ENCODE measurements around the gene EEF2KMT. TPM values are rescaled to one million over a fixed set of nuclear protein-coding genes. Genes with fewer than 3 reads are reported as not detected.

Gene EEF2KMT
- total and polyA plus RNA-seq, 2 of the 13 experiments (the other 11 are each of a cell fraction or from before 2014, with no cell fraction given): 10.7 to 26.9 TPM

DNA sequence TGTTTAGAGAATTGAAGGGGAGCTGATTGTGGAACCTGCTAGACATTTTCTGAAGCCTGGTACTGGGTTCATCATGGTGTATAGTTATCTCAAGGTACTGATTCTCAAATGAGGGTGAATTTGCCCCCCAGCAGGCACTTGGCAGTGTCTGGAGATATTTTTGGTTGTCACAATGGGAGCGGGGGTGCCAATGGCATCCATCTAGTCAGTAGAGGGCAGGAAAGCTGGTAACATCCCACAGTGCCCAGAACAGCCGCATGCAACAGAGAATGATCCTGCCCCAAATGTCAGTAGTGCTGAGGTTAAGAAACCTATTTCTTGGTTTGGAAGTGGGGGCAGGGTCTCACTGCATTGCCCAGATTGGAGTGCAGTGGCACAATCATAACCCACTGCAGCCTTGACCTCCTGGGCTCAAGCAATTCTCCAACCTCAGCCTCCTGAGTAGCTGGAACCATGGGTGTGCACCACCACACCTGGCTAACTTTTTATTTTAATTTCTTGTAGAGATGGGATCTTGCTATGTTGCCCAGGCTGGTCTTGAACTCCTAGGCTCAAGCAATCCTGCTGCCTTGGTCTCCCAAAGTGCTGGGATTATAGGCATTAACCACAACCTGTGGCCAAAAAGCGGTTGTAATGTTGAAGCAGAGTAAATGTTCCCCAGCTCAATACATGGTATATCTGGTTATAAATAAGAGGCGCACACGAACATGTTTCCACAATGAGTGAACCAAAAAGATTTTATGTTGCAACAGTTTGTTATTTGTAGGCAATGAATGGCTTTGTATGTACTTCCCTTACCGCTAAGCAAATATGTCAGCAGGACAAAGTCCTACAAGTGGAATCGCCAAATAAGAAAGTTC, 46.4 kb upstream of the EEF2KMT start (continued):
- TF ChIP-seq, protein P1, sequence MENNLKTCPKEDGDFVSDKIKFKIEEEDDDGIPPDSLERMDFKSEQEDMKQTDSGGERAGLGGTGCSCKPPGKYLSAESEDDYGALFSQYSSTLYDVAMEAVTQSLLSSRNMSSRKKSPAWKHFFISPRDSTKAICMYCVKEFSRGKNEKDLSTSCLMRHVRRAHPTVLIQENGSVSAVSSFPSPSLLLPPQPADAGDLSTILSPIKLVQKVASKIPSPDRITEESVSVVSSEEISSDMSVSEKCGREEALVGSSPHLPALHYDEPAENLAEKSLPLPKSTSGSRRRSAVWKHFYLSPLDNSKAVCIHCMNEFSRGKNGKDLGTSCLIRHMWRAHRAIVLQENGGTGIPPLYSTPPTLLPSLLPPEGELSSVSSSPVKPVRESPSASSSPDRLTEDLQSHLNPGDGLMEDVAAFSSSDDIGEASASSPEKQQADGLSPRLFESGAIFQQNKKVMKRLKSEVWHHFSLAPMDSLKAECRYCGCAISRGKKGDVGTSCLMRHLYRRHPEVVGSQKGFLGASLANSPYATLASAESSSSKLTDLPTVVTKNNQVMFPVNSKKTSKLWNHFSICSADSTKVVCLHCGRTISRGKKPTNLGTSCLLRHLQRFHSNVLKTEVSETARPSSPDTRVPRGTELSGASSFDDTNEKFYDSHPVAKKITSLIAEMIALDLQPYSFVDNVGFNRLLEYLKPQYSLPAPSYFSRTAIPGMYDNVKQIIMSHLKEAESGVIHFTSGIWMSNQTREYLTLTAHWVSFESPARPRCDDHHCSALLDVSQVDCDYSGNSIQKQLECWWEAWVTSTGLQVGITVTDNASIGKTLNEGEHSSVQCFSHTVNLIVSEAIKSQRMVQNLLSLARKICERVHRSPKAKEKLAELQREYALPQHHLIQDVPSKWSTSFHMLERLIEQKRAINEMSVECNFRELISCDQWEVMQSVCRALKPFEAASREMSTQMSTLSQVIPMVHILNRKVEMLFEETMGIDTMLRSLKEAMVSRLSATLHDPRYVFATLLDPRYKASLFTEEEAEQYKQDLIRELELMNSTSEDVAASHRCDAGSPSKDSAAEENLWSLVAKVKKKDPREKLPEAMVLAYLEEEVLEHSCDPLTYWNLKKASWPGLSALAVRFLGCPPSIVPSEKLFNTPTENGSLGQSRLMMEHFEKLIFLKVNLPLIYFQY (CRISPR knock-in tag; IDR thresholded peaks at IDR 0.05; ENCODE audit: borderline replicate concordance): no peak
- TF ChIP-seq HNF4A (CRISPR knock-in tag; IDR thresholded peaks at IDR 0.05) (peak; percentile 99), FOXJ3 (CRISPR knock-in tag; IDR thresholded peaks at IDR 0.05; ENCODE audit: borderline replicate concordance) (peak; percentile 97), NFKB2 (CRISPR knock-in tag; IDR thresholded peaks at IDR 0.05; ENCODE audit: borderline replicate concordance) (no peak), SNAPC2 (CRISPR knock-in tag; IDR thresholded peaks at IDR 0.05) (no peak), FOXK1 (CRISPR knock-in tag; IDR thresholded peaks at IDR 0.05; ENCODE audit: borderline replicate concordance, low read depth) (peak; percentile 52; the same call in 1 of the 2 replicates), CENPX (CRISPR knock-in tag; IDR thresholded peaks at IDR 0.05) (no peak), DPF2 (CRISPR knock-in tag; IDR thresholded peaks at IDR 0.05; ENCODE audit: borderline replicate concordance, low read depth) (peak; percentile 86; the same call in 1 of the 2 replicates), ZFYVE20 (CRISPR knock-in tag; IDR thresholded peaks at IDR 0.05; ENCODE audit: borderline replicate concordance, low read depth) (no peak), BRCA1 (CRISPR knock-in tag; IDR thresholded peaks at IDR 0.05) (peak; percentile 65; the same call in 1 of the 2 replicates), HMGA1 (CRISPR knock-in tag; conservative IDR thresholded peaks at IDR 0.05) (no peak), HOXA5 (CRISPR knock-in tag; IDR thresholded peaks at IDR 0.05) (peak; percentile 49; the same call in 1 of the 2 replicates), HCFC1 (IDR thresholded peaks at IDR 0.05; ENCODE audit: low read depth, low read length) (no peak), THYN1 (CRISPR knock-in tag; IDR thresholded peaks at IDR 0.05; ENCODE audit: borderline replicate concordance, low read depth) (0 out of 2 replicates have a peak, but pooled peaks have one; percentile 27)
- TF ChIP-seq, protein P2, sequence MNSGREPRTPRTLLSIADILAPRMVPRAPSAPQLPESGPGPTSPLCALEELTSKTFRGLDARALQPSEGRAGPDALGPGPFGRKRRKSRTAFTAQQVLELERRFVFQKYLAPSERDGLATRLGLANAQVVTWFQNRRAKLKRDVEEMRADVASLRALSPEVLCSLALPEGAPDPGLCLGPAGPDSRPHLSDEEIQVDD (CRISPR knock-in tag; IDR thresholded peaks at IDR 0.05; ENCODE audit: borderline replicate concordance): no peak
- TF ChIP-seq, protein P3, sequence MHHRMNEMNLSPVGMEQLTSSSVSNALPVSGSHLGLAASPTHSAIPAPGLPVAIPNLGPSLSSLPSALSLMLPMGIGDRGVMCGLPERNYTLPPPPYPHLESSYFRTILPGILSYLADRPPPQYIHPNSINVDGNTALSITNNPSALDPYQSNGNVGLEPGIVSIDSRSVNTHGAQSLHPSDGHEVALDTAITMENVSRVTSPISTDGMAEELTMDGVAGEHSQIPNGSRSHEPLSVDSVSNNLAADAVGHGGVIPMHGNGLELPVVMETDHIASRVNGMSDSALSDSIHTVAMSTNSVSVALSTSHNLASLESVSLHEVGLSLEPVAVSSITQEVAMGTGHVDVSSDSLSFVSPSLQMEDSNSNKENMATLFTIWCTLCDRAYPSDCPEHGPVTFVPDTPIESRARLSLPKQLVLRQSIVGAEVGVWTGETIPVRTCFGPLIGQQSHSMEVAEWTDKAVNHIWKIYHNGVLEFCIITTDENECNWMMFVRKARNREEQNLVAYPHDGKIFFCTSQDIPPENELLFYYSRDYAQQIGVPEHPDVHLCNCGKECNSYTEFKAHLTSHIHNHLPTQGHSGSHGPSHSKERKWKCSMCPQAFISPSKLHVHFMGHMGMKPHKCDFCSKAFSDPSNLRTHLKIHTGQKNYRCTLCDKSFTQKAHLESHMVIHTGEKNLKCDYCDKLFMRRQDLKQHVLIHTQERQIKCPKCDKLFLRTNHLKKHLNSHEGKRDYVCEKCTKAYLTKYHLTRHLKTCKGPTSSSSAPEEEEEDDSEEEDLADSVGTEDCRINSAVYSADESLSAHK (CRISPR knock-in tag; IDR thresholded peaks at IDR 0.05; ENCODE audit: borderline replicate concordance): no peak
- TF ChIP-seq, protein P4, sequence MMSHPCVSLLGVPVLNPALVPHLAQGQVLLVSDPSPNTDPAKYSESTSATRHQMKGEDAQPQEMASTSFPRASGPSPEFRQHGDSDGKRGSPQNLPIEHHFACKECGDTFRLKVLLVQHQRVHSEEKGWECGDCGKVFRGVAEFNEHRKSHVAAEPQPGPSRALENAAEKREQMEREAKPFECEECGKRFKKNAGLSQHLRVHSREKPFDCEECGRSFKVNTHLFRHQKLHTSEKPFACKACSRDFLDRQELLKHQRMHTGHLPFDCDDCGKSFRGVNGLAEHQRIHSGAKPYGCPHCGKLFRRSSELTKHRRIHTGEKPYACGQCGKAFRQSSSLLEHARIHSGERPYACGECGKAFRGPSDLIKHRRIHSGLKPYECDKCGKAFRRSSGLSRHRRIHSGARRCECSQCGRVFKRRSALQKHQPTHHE (CRISPR knock-in tag; IDR thresholded peaks at IDR 0.05; ENCODE audit: borderline replicate concordance): no peak
- TF ChIP-seq, protein P5, sequence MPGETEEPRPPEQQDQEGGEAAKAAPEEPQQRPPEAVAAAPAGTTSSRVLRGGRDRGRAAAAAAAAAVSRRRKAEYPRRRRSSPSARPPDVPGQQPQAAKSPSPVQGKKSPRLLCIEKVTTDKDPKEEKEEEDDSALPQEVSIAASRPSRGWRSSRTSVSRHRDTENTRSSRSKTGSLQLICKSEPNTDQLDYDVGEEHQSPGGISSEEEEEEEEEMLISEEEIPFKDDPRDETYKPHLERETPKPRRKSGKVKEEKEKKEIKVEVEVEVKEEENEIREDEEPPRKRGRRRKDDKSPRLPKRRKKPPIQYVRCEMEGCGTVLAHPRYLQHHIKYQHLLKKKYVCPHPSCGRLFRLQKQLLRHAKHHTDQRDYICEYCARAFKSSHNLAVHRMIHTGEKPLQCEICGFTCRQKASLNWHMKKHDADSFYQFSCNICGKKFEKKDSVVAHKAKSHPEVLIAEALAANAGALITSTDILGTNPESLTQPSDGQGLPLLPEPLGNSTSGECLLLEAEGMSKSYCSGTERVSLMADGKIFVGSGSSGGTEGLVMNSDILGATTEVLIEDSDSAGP (CRISPR knock-in tag; IDR thresholded peaks at IDR 0.05; ENCODE audit: borderline replicate concordance): 0 out of 2 replicates have a peak, but pooled peaks have one; percentile 35
